Measurements from ENCODE around the gene GPR32. TPM values are rescaled to one million over a fixed set of nuclear protein-coding genes. Genes with fewer than 3 reads are reported as not detected.
"Not testable (repeated sequence)": the region's sequence is repeated elsewhere in the genome, so short reads cannot be mapped to it uniquely, and the experiment has no call there.

The GPR32 gene
- total and polyA plus RNA-seq, 4 experiments from 2014 or later: not detected

DNA sequence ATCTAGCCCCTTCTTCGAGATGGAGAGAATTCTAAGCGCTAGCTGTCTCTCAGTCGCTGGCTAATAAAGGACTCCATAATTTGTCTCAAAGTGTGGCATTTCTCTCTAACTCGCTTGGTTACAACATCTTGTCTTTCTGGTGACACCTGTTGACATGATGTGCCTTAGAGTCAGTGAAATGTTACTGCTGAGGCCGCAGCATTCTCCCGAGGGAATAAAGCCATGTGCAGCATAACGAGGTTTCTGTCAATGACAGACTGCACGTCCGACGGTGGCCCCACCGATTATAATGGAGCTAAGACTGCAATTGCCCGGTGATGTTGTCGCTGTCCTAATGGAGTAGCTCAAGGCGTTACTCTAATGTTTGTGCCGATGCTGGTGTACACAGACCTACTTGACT lies 20.3 kb upstream of the GPR32 start:
- H3K4me1 Mint-ChIP-seq: no peaks in the 10 kb centered on the region
- no peak overlapping the region for H3K4me3 Mint-ChIP-seq
- H3K27ac Mint-ChIP-seq: peak overlapping the region in 1 of 7 donors; percentile 8
- peaks cover 8 to 9% of the 10 kb centered on the region in 2 donors for H3K27me3 Mint-ChIP-seq
- no peaks in the 10 kb centered on the region for H3K36me3 Mint-ChIP-seq
- no peak for DNase-seq
- Histone ChIP-seq H3K4me1 (ENCODE audit: insufficient read depth, low read length) (no peaks in the 10 kb centered on the region), H3K36me3 (ENCODE audit: insufficient read depth, low read length) (no peaks in the 10 kb centered on the region), H3K27ac (ENCODE audit: low read depth, low read length) (no peak overlapping the region), H3K4me3 (ENCODE audit: low read length in 2 of 2) (no peak overlapping the region), H3K27me3 (ENCODE audit: insufficient read depth, low read length) (no peaks in the 10 kb centered on the region), H3K9me3 (ENCODE audit: control insufficient read depth in 1 of 2, low read length in 2 of 2) (no peaks in the 10 kb centered on the region)
- peaks cover 0 to 2% (median 0%) of the 10 kb centered on the region in 8 donors for H3K9me3 Mint-ChIP-seq
- POLR2A ChIA-PET (ENCODE audit: partially characterized antibody): no interaction called here
- CTCF ChIA-PET (ENCODE audit: partially characterized antibody): no interaction called here
- intact Hi-C loops (cut with micrococcal nuclease): no loop called here

DNA sequence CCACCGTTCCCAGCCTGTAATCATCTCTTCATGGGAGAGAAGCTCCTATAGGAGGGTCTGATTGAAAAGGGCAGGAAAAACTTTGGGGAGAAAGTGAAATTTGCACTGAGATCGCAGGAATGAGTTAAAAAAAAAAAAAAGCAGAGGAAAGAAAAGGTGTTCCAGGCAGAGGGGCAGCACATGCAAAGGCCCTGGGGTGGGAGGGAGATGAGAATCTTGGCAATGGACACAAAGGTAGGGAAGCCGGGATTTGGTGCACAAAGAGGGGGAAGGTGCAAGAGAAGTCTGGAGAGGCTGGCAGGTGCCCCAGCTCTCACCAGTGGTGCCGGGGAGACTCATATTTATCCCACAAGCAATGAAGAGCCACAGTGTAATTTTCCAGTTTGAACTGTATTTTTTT lies 16.4 kb upstream of the GPR32 start:
- Histone ChIP-seq H3K27me3 (ENCODE audit: insufficient read depth, low read length) (no peaks in the 10 kb centered on the region), H3K36me3 (ENCODE audit: insufficient read depth, low read length) (no peaks in the 10 kb centered on the region), H3K9me3 (ENCODE audit: control insufficient read depth in 1 of 2, low read length in 2 of 2) (no peaks in the 10 kb centered on the region), H3K4me1 (ENCODE audit: insufficient read depth, low read length) (no peaks in the 10 kb centered on the region), H3K27ac (ENCODE audit: low read depth, low read length) (no peak overlapping the region), H3K4me3 (ENCODE audit: low read length in 2 of 2) (no peak overlapping the region)
- H3K36me3 Mint-ChIP-seq: no peaks in the 10 kb centered on the region
- no peak overlapping the region for H3K27ac Mint-ChIP-seq
- intact Hi-C loops (cut with micrococcal nuclease): no loop called here
- H3K27me3 Mint-ChIP-seq: peaks cover 9 to 12% of the 10 kb centered on the region in 2 donors
- CTCF ChIA-PET (ENCODE audit: partially characterized antibody): no interaction called here
- DNase-seq: no peak
- peak overlapping the region in 1 of 8 donors; percentile 23 for H3K4me3 Mint-ChIP-seq
- H3K9me3 Mint-ChIP-seq: peaks cover 0 to 4% (median 0%) of the 10 kb centered on the region in 8 donors
- H3K4me1 Mint-ChIP-seq: no peaks in the 10 kb centered on the region
- POLR2A ChIA-PET (ENCODE audit: partially characterized antibody): no interaction called here

DNA sequence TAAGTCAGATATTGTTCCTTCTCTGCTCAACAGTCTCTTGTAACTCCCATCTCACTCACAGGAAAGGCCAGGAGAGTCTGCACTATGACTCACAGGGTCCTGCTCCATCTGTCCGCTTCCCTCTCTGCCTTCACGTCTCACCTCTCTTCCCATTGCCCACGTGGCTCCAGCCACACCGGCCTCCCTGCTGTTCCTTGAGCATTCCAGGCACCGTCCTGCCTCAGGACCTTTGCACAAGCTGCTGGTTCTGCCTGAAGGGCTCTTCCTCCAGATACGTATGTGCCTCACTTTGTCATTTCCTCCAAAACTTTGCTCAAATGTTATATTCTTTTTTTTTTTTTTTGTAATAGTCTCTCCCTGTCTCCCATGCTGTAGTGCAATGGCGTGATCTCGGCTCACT lies 14.0 kb upstream of the GPR32 start:
- DNase-seq; H3K27ac ChIP-seq (ENCODE audit: low read depth, low read length); POLR2A ChIA-PET (ENCODE audit: partially characterized antibody); H3K27me3 ChIP-seq (ENCODE audit: insufficient read depth, low read length); CTCF ChIA-PET (ENCODE audit: partially characterized antibody); H3K27ac Mint-ChIP-seq; H3K4me1 Mint-ChIP-seq; H3K4me1 ChIP-seq (ENCODE audit: insufficient read depth, low read length); H3K4me3 Mint-ChIP-seq; H3K4me3 ChIP-seq (ENCODE audit: low read length in 2 of 2); H3K9me3 Mint-ChIP-seq; H3K9me3 ChIP-seq (ENCODE audit: control insufficient read depth in 1 of 2, low read length in 2 of 2); intact Hi-C loops (cut with micrococcal nuclease); H3K36me3 ChIP-seq (ENCODE audit: insufficient read depth, low read length); H3K36me3 Mint-ChIP-seq: not testable (repeated sequence)
- peaks cover 9 to 15% of the 10 kb centered on the region in 2 donors for H3K27me3 Mint-ChIP-seq

DNA sequence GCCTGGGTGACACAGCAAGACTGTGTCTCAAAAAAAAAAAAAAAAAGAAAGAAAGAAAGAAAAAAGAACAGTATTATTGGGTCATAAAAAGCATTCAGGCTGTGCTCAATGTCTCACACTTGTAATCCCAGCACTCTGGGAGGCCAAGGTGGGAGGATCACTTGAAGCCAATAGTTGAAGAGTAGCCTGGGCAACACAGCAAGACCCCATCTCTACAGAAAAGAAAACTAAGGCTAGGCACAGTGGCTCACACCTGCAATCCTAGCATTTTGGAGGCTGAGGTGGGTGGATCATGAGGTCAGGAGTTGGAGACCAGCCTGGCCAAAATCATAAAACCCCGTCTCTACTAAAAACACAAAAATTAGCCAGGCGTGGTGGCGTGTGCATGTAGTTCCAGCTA lies 12.6 kb upstream of the GPR32 start:
- H3K9me3 ChIP-seq (ENCODE audit: control insufficient read depth in 1 of 2, low read length in 2 of 2); H3K4me3 Mint-ChIP-seq; H3K36me3 ChIP-seq (ENCODE audit: insufficient read depth, low read length); DNase-seq; H3K4me3 ChIP-seq (ENCODE audit: low read length in 2 of 2); H3K27ac ChIP-seq (ENCODE audit: low read depth, low read length); CTCF ChIA-PET (ENCODE audit: partially characterized antibody); POLR2A ChIA-PET (ENCODE audit: partially characterized antibody); intact Hi-C loops (cut with micrococcal nuclease); H3K4me1 ChIP-seq (ENCODE audit: insufficient read depth, low read length); H3K27me3 ChIP-seq (ENCODE audit: insufficient read depth, low read length); H3K9me3 Mint-ChIP-seq; H3K4me1 Mint-ChIP-seq; H3K36me3 Mint-ChIP-seq: not testable (repeated sequence)
- H3K27ac Mint-ChIP-seq: peak overlapping the region in 1 of 7 donors; percentile 3
- peaks cover 9 to 15% of the 10 kb centered on the region in 2 donors for H3K27me3 Mint-ChIP-seq

DNA sequence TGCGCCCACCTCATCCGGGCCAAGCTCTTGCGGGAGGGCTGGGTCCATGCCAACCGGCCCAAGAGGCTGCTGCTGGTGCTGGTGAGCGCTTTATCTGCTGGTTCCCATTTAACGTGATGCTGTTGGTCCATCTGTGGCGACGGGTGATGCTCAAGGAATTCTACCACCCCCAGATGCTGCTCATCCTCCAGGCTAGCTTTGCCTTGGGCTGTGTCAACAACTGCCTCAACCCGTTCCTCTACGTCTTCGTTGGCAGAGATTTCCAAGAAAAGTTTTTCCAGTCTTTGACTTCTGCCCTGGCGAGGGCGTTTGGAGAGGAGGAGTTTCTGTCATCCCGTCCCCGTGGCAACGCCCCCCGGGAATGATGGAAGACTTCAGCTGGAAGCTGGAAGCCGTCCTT lies 11.2 kb upstream of the GPR32 start:
- H3K27me3 ChIP-seq (ENCODE audit: insufficient read depth, low read length); intact Hi-C loops (cut with micrococcal nuclease); H3K9me3 Mint-ChIP-seq; H3K4me3 ChIP-seq (ENCODE audit: low read length in 2 of 2); H3K9me3 ChIP-seq (ENCODE audit: control insufficient read depth in 1 of 2, low read length in 2 of 2); POLR2A ChIA-PET (ENCODE audit: partially characterized antibody); H3K27ac Mint-ChIP-seq; DNase-seq; H3K4me3 Mint-ChIP-seq; CTCF ChIA-PET (ENCODE audit: partially characterized antibody); H3K4me1 Mint-ChIP-seq; H3K36me3 Mint-ChIP-seq; H3K36me3 ChIP-seq (ENCODE audit: insufficient read depth, low read length); H3K4me1 ChIP-seq (ENCODE audit: insufficient read depth, low read length); H3K27me3 Mint-ChIP-seq; H3K27ac ChIP-seq (ENCODE audit: low read depth, low read length): not testable (repeated sequence)

DNA sequence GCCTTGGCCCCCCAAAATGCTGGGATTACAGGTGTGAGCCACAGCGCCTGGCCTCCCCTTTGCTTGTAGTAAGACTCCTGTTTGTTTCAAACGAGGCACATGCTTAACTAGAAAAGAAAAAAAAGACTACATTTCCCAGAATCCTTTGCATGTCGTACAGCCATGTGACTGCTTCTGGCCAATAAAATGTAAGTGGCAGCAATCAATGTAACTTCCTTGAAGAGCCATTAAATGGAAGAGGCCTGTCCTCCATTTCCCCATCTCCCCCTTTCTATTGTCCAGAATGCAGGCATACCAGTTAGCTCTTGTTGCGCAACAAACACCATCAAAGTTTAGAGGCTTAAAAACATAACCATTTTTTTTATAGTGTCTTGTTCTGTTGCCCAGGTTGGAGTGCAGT lies 10.4 kb upstream of the GPR32 start:
- ChIA-PET POLR2A (ENCODE audit: partially characterized antibody) (no interaction called here), CTCF (ENCODE audit: partially characterized antibody) (no interaction called here)
- no peak overlapping the region for H3K27ac Mint-ChIP-seq
- H3K9me3 Mint-ChIP-seq: peaks cover 0 to 4% (median 0%) of the 10 kb centered on the region in 8 donors
- peak in 1 of 5 donors; percentile 12 for DNase-seq
- Histone ChIP-seq H3K4me3 (ENCODE audit: low read length in 2 of 2) (no peak overlapping the region), H3K9me3 (ENCODE audit: control insufficient read depth in 1 of 2, low read length in 2 of 2) (no peaks in the 10 kb centered on the region), H3K4me1 (ENCODE audit: insufficient read depth, low read length) (no peaks in the 10 kb centered on the region), H3K27ac (ENCODE audit: low read depth, low read length) (no peak overlapping the region), H3K27me3 (ENCODE audit: insufficient read depth, low read length) (no peaks in the 10 kb centered on the region), H3K36me3 (ENCODE audit: insufficient read depth, low read length) (no peaks in the 10 kb centered on the region)
- peaks cover 6 to 10% of the 10 kb centered on the region in 2 donors for H3K27me3 Mint-ChIP-seq
- H3K4me1 Mint-ChIP-seq: no peaks in the 10 kb centered on the region
- H3K36me3 Mint-ChIP-seq: no peaks in the 10 kb centered on the region
- H3K4me3 Mint-ChIP-seq: no peak overlapping the region
- intact Hi-C loops (cut with micrococcal nuclease): no loop called here

DNA sequence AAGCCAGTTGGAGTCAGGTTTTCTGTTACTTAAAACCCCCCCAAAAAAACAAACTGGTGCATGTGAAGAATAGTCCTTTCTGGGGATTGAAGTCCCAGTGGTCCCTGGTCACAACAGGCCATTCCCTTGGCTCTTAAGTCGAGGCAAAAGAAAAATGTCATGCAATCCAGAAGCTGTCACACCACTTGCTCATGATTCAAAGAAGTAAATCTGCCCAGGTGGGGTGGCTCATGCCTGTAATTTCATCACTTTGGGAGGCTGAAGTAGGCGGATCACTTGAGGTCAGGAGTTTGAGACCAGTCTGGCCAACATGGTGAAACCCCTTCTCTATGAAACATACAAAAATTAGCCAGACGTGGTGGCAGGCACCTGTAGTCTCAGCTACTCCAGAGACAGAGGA lies 8.8 kb upstream of the GPR32 start:
- intact Hi-C loops (cut with micrococcal nuclease); H3K4me1 ChIP-seq (ENCODE audit: insufficient read depth, low read length); H3K36me3 ChIP-seq (ENCODE audit: insufficient read depth, low read length); H3K36me3 Mint-ChIP-seq; H3K4me3 Mint-ChIP-seq; CTCF ChIA-PET (ENCODE audit: partially characterized antibody); H3K27ac Mint-ChIP-seq; H3K27me3 ChIP-seq (ENCODE audit: insufficient read depth, low read length); H3K9me3 ChIP-seq (ENCODE audit: control insufficient read depth in 1 of 2, low read length in 2 of 2); DNase-seq; H3K27ac ChIP-seq (ENCODE audit: low read depth, low read length); H3K9me3 Mint-ChIP-seq; POLR2A ChIA-PET (ENCODE audit: partially characterized antibody); H3K4me3 ChIP-seq (ENCODE audit: low read length in 2 of 2); H3K4me1 Mint-ChIP-seq: not testable (repeated sequence)
- H3K27me3 Mint-ChIP-seq: peaks cover 10 to 13% of the 10 kb centered on the region in 2 donors

DNA sequence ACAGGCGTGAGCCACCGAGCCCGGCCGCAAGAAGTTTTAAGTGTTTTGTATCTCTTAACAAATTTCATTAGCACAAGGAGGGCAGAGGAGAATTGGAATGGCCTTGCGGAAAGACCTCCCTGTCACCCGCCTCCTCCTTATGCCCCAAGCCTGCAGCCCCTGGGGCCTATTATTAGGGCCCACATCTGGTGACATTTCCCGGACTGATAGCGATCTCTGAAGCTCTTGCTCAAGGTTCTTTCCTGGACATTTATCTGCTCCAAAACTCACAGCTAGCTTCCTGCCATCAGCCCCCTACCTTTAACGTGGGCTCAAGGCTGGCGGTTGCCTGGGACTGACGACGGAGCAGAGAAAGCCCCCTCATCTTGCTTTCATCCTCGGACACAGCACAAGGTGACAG lies 6.7 kb upstream of the GPR32 start:
- peaks cover 12% of the 10 kb centered on the region in 2 donors for H3K27me3 Mint-ChIP-seq
- H3K4me1 Mint-ChIP-seq; H3K4me3 ChIP-seq (ENCODE audit: low read length in 2 of 2); H3K9me3 Mint-ChIP-seq; intact Hi-C loops (cut with micrococcal nuclease); DNase-seq; POLR2A ChIA-PET (ENCODE audit: partially characterized antibody); H3K9me3 ChIP-seq (ENCODE audit: control insufficient read depth in 1 of 2, low read length in 2 of 2); CTCF ChIA-PET (ENCODE audit: partially characterized antibody); H3K27ac Mint-ChIP-seq; H3K4me1 ChIP-seq (ENCODE audit: insufficient read depth, low read length); H3K36me3 Mint-ChIP-seq; H3K36me3 ChIP-seq (ENCODE audit: insufficient read depth, low read length); H3K27me3 ChIP-seq (ENCODE audit: insufficient read depth, low read length); H3K4me3 Mint-ChIP-seq; H3K27ac ChIP-seq (ENCODE audit: low read depth, low read length): not testable (repeated sequence)

All from CD4-positive, alpha-beta memory T cell (primary cell).